T47D (cell line): ENCODE results near the gene TNF.

Experiments
- DNase-seq, 2 experiments: peaks; one replicate each; pipeline versions ENCODE4 v3.0.0 to v3.0.0-alpha.2; 2011 to 2012; ENCODE audit warnings: low read depth in 1 of 2, low spot score in 1 of 2
- JUND ChIP-seq: IDR thresholded peaks from 2 replicates; pipeline ENCODE4 v1.6.1; 2012; ENCODE audit warnings: low read depth
- in situ Hi-C: cut with HindIII; loops from 2 replicates; pipeline ENCODE4 v1.10.0; 2016; ENCODE audit warnings: low sequenced_read_pairs, low pct_unique_long_range_greater_than_20kb

TNF gene

DNA sequence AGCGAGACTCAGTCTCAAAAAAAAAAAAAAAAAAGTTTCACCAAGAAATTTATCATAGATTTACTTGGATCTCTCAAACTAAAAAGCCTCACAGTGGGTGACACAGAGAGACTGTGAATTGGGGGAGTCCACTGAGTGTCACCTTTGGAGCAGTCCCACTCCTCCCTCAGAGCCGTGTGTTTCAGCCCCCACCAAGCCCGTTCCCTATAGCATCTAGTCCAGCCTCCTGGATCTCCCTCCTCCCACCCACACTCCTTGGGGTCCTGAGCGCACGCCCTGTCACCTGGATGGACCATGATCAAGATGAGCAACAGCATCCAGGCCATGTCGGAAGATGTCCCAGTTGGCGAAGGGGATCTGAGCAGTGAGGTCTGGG, 17.0 kb downstream of the TNF start:
- DNase-seq = no peak
- in situ Hi-C loops = no loop called here
- TF ChIP-seq JUND = no peak

DNA sequence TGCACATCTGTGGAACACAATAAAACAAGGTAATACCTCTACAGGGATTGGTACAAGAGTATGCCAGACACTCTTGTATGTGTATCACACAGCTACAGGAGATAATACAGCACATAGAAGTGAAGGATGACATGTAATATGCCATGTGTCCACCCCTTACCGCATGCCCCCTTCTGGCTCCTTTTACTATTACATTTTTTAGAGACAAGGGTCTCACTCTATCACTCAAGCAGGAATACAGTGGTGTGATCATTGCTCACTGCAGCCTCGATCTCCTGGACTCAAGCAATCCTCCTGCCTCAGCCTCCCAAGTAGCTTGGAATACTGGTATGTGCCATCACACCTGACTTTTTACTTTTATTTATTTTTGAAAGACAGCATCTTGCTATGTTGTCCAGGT, 21.6 kb downstream of the TNF start:
- peak in 1 of 2 experiments; percentile 54 for DNase-seq
- TF ChIP-seq JUND = no peak
- in situ Hi-C loops = no loop called here

DNA sequence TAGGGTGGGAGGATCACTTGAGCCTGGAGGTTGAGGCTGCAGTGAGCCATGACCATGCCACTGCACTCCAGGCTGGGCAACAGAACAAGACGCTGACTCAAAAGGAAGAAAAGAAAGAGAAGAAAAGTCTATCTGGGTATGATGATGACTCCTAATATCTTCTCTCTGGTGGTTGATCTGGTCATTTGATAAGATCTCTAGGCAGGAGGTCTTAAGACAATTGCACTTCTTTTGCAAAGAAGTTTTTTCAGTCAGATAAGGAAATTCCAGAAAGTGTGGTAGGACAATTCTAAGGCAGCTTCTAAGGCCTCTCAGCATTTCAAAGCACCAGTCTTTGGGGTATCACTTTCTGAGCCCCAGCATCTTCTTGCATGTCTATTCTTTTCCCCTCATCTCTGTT, 32.0 kb downstream of the TNF start:
- in situ Hi-C loops = no loop called here
- DNase-seq = no peak
- TF ChIP-seq JUND = no peak

DNA sequence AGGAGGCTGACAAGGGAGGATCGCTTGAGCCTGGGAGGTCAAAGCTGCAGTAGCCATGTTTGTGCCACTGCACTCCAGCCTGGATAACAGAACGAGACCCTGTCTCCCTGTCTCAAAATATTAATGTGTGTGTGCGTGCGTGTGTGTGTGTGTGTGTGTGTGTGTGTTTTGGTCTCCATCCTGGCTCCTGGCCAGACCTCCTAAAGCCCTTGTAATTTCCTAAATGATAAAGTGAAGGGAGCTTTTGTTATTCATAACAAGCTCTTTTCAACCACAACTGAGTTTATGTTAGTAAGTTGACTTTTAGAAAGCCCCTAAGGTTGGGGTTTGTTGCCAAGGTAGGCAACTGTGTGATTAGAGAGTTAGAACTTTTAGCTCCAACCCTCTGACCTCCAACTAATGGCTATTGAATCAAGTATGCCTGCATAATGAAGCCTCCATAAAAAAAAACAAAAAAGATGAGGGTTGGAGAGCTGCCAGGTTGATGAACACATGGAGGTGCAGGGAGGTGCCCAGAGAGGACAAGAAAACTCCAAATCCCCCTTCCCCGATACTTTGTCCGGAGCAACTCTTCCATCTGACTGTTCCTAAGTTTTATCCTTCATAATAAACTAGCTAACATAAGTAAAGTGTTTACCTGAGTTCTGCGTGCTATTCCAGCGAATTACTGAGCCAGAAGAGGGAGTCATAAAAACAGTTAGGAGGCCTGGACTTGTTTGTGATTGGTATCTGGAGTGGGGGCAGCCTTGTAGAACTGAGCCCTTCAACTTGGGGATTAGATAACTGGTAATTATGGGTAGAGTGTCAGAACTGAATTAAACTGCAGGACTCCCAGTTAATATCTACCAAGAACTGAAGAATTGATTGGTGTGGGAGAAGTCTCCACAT, 34.4 kb downstream of the TNF start:
- no peak for DNase-seq
- TF ChIP-seq JUND = no peak
- in situ Hi-C loops = no loop called here

DNA sequence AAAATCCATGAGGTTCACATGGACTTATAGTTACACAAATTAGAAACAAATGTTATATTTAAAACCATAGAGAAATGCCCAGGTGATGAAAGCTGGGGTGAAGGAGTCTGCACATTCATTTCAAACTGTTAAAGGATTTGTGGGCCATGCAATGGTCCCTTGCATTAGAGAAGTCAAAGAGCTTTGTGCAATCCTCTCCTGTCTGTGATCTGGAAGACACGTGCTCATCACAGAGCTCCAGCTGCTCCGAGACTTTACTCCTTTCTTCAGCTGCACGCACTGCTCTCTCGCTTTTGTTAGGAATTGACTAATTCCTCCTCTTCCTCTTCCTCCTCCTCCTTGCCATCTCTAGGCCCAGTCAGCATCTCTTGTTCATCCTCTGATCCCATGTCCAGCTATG, 35.6 kb downstream of the TNF start:
- DNase-seq = no peak
- in situ Hi-C loops = no loop called here
- TF ChIP-seq JUND = no peak

DNA sequence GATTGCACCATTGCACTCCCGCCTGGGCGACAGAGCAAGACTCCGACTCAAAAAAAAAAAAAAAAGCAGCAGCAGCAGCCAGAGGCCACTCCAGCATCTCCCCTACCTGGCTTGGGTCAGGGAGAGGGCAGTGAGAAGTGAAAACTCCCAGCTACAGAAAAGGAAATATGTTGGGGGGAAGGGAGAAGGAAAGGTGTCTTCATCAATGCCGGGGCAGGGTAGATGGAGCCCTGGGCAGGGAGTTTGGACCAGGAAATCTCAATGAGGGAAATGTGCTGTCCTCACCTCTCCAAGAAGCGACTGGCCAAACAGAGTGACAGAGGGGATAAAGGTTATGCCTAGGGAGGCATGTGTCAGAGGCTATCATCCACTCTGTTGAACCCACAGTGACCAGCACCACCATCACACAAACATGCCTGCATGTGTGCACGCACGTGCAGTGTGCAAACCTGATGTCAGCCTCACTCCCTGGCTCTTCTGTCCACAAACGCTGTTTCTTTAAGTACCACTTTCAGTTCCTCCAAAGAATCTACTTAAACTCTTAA, 38.8 kb downstream of the TNF start:
- no peak for DNase-seq
- in situ Hi-C loops = no loop called here
- no peak for TF ChIP-seq JUND

DNA sequence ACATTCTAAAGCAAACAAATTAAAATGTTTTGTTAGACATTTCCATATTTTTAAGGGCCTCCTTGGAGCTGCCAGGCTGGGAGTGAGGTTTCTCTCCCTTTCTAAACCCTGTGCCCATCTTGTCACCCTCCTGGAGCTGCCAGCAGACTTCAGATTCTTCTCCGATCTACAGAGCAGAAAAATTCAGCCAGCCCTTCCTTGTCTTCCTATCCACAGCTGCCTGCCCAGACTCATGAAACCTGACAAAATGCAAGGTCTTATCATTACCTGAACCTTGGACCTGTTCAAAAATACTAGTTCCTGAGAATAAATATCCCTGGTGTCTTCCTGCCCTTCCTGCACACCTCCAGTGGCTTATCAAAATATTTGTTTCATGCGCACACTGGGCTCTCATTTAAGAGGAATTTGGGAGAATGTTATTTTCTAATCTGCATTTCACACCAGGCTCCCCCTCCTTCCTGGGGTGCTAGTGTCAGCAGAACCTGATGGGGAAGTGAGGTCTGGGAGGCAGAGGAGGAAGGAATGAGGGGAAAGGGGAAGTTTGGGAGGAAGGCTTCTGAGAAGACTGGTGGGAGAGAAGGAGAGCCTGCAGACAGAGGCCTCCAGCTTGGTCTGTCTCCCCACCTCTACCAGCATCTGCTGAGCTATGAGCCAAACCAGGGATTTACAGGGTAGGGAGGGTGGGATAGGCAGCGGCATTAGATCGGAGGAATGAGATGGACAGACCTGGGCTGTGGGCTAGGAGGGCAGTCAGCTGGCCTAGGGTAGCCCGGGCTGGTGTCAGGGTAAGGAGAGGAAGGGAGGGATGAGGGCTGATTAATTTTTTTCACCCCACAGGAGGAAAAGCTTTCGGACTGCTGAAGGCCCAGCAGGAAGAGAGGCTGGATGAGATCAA, 39.6 kb downstream of the TNF start, which contains the start of gene AIF1:
TSS of gene AIF1 (plus strand) at position 551 of the 895 bp plus-strand sequence. CDS start at position 647, 96 bp downstream.
- TF ChIP-seq JUND = no peak
- in situ Hi-C loops = no loop called here
- no peak for DNase-seq

DNA sequence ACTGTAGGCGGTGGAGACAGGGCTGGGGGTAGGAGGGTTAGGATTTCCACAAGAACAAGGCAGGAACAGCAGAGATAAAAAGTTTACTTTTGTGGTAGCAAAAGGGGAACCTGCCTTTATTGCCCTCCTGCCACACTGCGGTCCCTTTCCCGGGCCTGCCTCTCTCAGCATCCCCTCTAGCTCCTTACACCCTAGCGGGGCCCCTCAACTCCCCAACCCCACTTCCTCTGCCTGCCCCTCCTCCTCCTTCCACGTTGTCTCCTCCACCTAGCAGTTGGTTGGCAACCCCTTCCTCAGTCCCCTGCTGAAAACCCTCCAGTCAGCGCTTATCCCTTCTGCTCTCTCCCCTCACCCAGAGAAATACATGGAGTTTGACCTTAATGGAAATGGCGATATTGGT, 40.4 kb downstream of the TNF start:
- DNase-seq = no peak
- no peak for TF ChIP-seq JUND
- in situ Hi-C loops = no loop called here

DNA sequence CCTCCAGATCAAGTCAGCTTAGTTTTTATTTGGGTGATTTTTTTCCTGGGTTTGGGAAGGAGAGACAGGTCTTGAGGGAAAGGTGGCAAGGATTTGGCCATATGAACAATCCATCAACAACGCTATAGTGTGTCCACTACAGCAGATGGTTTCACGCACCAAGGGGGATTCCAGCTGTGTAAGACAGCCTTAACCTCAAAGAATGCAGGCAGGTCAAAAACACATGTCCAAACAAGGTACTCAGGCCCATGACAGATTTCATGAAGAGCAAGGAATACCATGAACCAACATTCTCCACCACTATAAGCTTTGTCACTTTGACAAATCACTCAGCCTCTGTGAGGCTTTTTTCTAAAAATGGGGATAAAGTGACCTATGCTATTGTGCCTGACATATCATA, 41.6 kb downstream of the TNF start:
- in situ Hi-C loops = no loop called here
- TF ChIP-seq JUND = no peak
- no peak for DNase-seq

DNA sequence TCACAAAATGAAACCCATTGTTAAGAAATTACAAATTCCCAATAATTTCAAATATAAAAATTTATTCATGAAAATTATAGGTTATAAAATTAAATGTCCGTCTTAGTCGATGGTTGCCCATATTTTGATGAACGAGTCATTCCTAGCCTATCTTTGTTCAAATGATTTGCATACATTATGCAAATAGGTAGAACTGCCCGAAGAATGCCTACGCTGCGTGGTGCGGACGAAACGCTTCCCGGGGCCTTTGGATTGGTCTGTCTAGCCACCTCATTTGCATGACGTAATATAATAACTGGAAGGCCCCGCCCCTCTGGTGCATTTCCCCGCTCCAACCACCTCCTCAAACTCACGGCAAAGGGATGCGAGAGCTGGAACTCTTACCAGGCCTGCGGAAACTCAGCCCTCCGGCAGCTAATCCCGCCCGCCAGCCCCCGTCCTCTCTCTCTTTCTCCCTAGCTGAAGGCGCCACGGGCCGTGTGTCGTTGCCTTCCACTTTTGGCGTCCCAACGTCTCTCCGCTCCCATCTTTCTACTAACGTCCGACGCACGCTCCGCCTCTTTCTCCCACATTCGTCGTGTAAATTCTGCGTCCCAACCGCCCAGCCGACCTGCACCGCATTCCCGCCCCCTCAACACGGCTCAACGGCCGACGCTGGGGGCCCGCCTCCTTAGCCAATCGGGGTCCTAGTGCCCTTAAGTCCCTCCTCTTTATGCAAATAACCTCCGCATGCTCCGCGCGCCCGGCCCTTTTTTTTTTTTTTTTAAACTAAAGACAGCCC, 44.6 kb downstream of the TNF start:
- TF ChIP-seq JUND = no peak
- in situ Hi-C loops = no loop called here
- peak; percentile 93 to 100 for DNase-seq

DNA sequence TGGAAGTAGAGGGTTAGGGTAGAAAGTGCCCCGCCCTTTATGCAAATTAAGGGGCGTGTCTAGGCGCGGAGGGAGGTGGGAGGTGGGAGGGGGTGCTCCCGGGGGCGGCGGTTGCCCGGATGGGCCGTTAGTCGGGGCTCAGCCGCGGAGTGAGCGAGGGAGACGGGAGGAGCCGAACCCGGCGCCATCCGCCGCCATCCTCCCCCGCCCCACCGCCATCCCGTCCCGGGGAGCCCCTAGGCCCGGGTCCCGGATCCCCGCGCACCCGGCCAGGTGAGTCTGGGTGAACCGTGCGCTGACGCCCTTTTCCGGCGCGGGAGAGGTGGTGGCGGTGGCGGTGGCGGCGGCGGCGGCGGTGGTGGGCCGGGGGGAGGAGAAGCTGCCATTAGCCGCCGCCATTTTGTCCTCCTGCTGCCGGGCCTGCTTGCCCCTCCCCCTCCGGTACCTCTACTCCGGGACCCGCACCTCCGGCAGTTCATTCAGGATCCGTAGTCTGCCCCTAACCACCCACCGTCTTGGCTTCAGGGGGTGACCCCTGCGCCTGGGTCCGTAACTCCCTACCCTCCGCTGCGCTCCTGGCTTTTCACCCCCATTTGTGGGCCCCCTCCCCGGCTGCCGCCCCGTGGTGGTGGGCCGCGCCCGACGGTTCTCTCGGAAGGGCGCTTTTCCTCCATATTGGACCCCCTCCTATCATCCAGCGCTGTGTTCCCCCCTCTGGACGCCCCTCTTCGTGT, 45.4 kb downstream of the TNF start, which contains the start of gene PRRC2A:
TSS of gene PRRC2A (plus strand) at position 130 of the 734 bp plus-strand sequence. CDS start 2,075 bp downstream, outside the sequence.
- DNase-seq = peak in 1 of 2 experiments; percentile 52
- no peak for TF ChIP-seq JUND
- in situ Hi-C loops = no loop called here
